A673 (cell line): ENCODE measurements around the gene ABR. TPM values are rescaled to one million over a fixed set of nuclear protein-coding genes. Genes with fewer than 3 reads are reported as not detected.

Experiments used
- BruUV-seq: library from RNA; stranded (reverse); fragments of 400-500 nt; replicated peaks from 2 replicates; lab custom pipeline; 2021; lab: Mats Ljungman, UMichigan
- CTCF ChIA-PET: fragments of 300-600 bp; sonication (Branson Sonifier 250); formaldehyde crosslinking; loops from one replicate; lab custom pipeline; 2022; ENCODE audit warnings: antibody characterized with exemption; lab: Charles Lee
- POLR2A ChIA-PET: fragments of 300-600 bp; sonication (Branson Sonifier 250); formaldehyde crosslinking; loops from one replicate; lab custom pipeline; 2022; ENCODE audit warnings: antibody characterized with exemption; ENCODE audit not compliant: low non-redundant PET; lab: Charles Lee
- DNase-seq: peaks from one replicate; pipeline ENCODE4 v3.0.0-alpha.2; 2015; ENCODE audit warnings: low spot score
- H3K27ac ChIP-seq: fragments of 200-600 bp; sonication (generic); 2 replicates; pipeline ENCODE4 v1.5.1; 2016; ENCODE audit warnings: mixed run types, low read depth, mild to moderate bottlenecking, mixed read lengths, antibody characterized with exemption, low read length; ENCODE audit not compliant: poor library complexity, severe bottlenecking
- H3K27me3 ChIP-seq: fragments of 200-600 bp; sonication (generic); replicated peaks from 2 replicates; pipeline ENCODE4 v1.6.1; 2017; ENCODE audit warnings: mixed run types, low read depth, mild to moderate bottlenecking, mixed read lengths, antibody characterized with exemption, low read length; ENCODE audit not compliant: insufficient read depth, poor library complexity
- H3K36me3 ChIP-seq: fragments of 200-600 bp; sonication (generic); 2 replicates; pipeline ENCODE4 v1.6.1; 2016; ENCODE audit warnings: mixed run types, mild to moderate bottlenecking, mixed read lengths, antibody characterized with exemption, low read length; ENCODE audit not compliant: insufficient read depth, poor library complexity, severe bottlenecking
- H3K4me1 ChIP-seq: fragments of 200-600 bp; sonication (generic); 2 replicates; pipeline ENCODE4 v1.6.1; 2017; ENCODE audit warnings: mixed run types, mild to moderate bottlenecking, mixed read lengths, antibody characterized with exemption, low read length; ENCODE audit not compliant: insufficient read depth, poor library complexity, severe bottlenecking
- H3K4me3 ChIP-seq: fragments of 200-600 bp; sonication (generic); 2 replicates; pipeline ENCODE4 v1.5.1; 2016; ENCODE audit warnings: low read depth, mixed run types, mild to moderate bottlenecking, mixed read lengths, low read length; ENCODE audit not compliant: poor library complexity, severe bottlenecking
- H3K9me3 ChIP-seq: fragments of 200-600 bp; sonication (generic); 2 replicates; pipeline ENCODE4 v1.6.1; 2016; ENCODE audit warnings: mixed run types, low read depth, mild to moderate bottlenecking, mixed read lengths, antibody characterized with exemption, low read length; ENCODE audit not compliant: poor library complexity, severe bottlenecking
- EZH2 ChIP-seq: fragments of 200-600 bp; sonication (generic); IDR thresholded peaks from 2 replicates; pipeline ENCODE4 v1.6.1; 2017; ENCODE audit warnings: borderline replicate concordance, low read depth, mild to moderate bottlenecking, mixed read lengths, antibody characterized with exemption, low read length; ENCODE audit not compliant: poor library complexity, severe bottlenecking
- intact Hi-C: fragments of 100-400 bp; cut with micrococcal nuclease; formaldehyde crosslinking; loops from one replicate; pipeline ENCODE4 v1.10.0; 2022; ENCODE audit not compliant: unreplicated experiment
- total RNA-seq: library from RNA; stranded (reverse); gene quantifications from 2 replicates; pipeline ENCODE4 v1.2.3, GENCODE V29; 2021
- TF ChIP-seq, protein P1 (sequence below): fragments of 300-800, 200-600 bp; sonication (generic); conservative IDR thresholded peaks from 2 replicates; pipeline ENCODE4 v1.5.1; 2017; ENCODE audit warnings: low read depth, mild to moderate bottlenecking, antibody characterized with exemption, low read length, moderate library complexity, mixed read lengths

ABR gene
- total RNA-seq, 1 experiment from 2014 or later = 47.6 TPM

DNA sequence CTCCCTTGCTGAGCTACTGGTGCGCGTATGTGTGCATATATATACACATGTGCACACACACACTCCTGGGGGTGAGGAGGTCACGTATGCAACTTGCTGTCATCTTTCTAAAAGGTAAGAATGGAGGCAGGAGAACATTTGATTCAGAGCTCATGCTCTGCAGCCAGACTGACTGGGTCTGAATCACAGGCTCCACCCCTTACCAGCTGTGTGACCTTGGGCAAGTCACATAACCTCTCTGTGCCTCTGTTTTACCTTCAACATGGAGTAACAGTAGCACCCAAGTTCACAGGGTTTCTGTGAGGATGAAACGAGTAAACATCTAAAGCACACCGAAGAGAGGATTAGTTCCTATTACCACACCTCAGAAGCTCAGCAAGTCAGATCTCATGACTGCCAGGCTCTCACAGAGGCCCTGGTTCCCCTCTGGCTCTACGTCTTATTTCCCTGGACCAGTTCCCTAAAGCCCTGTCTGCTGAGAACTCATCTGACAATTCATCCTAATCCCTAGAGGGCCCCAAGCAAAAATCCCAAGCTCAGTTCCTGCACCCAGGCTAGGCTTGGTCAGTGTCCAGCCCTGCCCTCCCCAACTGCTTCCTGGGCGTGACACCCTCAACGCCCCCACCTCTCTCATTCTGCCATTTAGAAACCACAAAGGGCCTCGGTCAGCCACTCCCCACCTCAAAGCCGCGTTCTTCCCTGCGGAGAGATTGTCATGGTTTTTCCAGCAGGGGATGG is 28.7 kb downstream of the ABR start:
- H3K27me3 ChIP-seq = no peaks in the 10 kb centered on the region
- BruUV-seq = no TSS peak
- H3K4me1 ChIP-seq = peaks cover 5% of the 10 kb centered on the region
- POLR2A ChIA-PET = no interaction called here
- H3K27ac ChIP-seq = no peak overlapping the region
- H3K36me3 ChIP-seq = no peaks in the 10 kb centered on the region
- no peaks in the 10 kb centered on the region for H3K9me3 ChIP-seq
- TF ChIP-seq, protein P1, sequence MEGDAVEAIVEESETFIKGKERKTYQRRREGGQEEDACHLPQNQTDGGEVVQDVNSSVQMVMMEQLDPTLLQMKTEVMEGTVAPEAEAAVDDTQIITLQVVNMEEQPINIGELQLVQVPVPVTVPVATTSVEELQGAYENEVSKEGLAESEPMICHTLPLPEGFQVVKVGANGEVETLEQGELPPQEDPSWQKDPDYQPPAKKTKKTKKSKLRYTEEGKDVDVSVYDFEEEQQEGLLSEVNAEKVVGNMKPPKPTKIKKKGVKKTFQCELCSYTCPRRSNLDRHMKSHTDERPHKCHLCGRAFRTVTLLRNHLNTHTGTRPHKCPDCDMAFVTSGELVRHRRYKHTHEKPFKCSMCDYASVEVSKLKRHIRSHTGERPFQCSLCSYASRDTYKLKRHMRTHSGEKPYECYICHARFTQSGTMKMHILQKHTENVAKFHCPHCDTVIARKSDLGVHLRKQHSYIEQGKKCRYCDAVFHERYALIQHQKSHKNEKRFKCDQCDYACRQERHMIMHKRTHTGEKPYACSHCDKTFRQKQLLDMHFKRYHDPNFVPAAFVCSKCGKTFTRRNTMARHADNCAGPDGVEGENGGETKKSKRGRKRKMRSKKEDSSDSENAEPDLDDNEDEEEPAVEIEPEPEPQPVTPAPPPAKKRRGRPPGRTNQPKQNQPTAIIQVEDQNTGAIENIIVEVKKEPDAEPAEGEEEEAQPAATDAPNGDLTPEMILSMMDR = no peak
- TF ChIP-seq EZH2 = no peak
- CTCF ChIA-PET = no interaction called here
- no peak for DNase-seq
- intact Hi-C loops = no loop called here
- no peak overlapping the region for H3K4me3 ChIP-seq

DNA sequence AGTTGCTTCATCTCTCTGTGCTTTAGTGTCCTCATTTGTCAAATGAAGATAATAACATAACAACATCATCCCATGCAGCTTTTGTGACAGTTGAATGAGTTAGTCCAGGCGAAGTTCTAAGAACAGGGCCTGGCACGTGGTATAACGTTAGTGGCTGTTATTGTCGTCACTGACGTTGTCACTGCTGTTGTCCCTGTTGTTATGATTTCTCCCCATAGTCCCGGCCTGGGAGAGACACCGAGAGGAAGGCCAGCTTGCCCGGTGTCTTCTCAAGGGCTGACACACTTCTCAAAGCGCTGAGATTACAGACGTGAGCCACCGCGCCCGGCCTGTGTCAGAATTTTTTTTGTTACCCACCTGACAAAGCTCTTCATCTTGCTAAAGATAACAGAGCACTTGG is 29.9 kb downstream of the ABR start:
- TF ChIP-seq EZH2 = no peak
- TF ChIP-seq, protein P1 = no peak
- DNase-seq = no peak
- Histone ChIP-seq H3K4me1 (peaks cover 5% of the 10 kb centered on the region), H3K27ac (no peak overlapping the region), H3K36me3 (no peaks in the 10 kb centered on the region), H3K27me3 (no peaks in the 10 kb centered on the region), H3K4me3 (no peak overlapping the region), H3K9me3 (no peaks in the 10 kb centered on the region)
- CTCF ChIA-PET = interaction anchor here (1.4 kb wide), 1 partner anchor 92 kb away, joined by 4 read pairs; no protein-coding TSS in a partner anchor
- POLR2A ChIA-PET = no interaction called here
- intact Hi-C loops = no loop called here
- BruUV-seq = no TSS peak

GRCh38 chr17:1147664-1148063 is 32.1 kb downstream of the ABR start:
- intact Hi-C loops = no loop called here
- H3K36me3 ChIP-seq = no peaks in the 10 kb centered on the region
- H3K9me3 ChIP-seq = no peaks in the 10 kb centered on the region
- peaks cover 7% of the 10 kb centered on the region for H3K4me1 ChIP-seq
- CTCF ChIA-PET = interaction anchor here (0.7 to 1.6 kb wide), 4 partner anchors 9 to 91 kb away, joined by 3 to 12 read pairs (median 6); no protein-coding TSS in a partner anchor
- no TSS peak for BruUV-seq
- POLR2A ChIA-PET = no interaction called here
- no peaks in the 10 kb centered on the region for H3K27me3 ChIP-seq
- DNase-seq = peak; percentile 82
- no peak overlapping the region for H3K4me3 ChIP-seq
- TF ChIP-seq EZH2 = no peak
- TF ChIP-seq, protein P1 = peak; percentile 72
- H3K27ac ChIP-seq = no peak overlapping the region
